GM21576 (cell line): ENCODE measurements around the gene MTA2.
A peak's percentile ranks its signal among the peaks of the same experiment; 100 is the strongest.
"Not testable (repeated sequence)": the region's sequence is repeated elsewhere in the genome, so short reads cannot be mapped to it uniquely, and the experiment has no call there.

Experiments
- ATAC-seq: cut with Tn5 transposase; IDR thresholded peaks from one replicate; pipeline ENCODE4 v1.9.1; 2021; ENCODE audit warnings: mild to moderate bottlenecking, moderate library complexity; ENCODE audit not compliant: unreplicated experiment

MTA2 gene

GRCh38 chr11:62601372-62602140 is at the start of gene MTA2:
MTA2 (minus strand) TSS chr11:62601865; CDS start chr11:62601450, 415 bp downstream.
- peak; percentile 72 for ATAC-seq

GRCh38 chr11:62650283-62650682 is 48.6 kb upstream of the MTA2 start:
- not testable (repeated sequence) for ATAC-seq

GRCh38 chr11:62649486-62649885 is 47.8 kb upstream of the MTA2 start:
- no peak for ATAC-seq

DNA sequence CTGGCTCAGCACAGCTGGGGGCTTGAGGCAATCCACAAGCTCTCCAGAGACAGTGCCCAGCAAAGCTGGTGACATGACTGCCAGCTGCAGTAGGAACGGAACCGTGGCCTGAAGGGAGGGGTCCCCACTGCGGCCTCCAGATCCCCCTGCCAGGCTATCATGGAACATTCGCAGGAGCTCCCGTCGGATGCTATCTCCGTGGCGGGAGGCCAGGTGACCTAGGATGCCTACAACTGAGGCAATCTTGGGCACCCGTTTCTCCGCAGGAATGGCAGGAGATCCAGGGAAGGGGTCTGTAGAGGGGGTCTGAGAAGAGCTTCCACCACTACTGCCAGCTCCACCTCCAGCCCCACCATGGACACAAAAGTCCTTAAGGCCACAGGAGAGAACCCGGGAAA is 47.3 kb upstream of the MTA2 start:
- no peak for ATAC-seq

DNA sequence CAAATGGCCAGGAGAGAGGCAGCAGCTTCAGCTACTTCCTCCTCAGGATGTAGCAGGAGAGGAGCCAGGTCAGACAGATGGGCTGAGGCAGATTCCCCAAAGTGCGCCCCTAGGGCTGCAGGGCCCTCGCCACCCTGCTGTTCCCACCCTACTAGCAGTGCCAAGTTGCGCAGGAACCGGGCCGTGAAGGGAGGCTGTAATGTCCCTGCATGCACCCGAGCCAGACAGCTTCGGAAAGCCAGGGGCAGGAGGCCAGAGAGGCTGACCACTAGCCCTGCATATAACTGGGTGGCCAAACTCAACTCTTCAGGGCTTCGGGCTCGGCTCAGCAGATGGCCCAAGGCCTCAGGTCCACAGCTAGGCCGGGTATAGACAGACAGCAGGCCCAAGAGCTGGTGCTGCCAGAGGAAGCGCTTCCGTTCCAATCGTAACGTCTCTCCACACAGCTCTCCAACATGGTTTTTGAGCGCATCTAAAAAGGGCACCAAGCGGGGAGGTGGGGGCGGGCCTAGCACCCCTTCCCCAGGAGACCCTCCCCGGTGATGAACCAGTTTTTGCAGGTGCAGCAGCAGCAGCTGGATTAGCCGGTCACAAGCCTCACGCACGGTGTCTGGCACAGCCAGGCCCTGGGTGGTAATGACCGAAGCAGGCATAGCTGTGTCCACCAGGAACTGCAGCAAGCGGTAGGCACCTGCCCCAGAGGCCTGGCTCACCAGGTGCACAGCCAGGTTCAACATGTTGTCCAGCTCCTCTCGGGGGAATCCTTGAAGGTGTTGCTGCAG is 46.7 kb upstream of the MTA2 start:
- no peak for ATAC-seq

GRCh38 chr11:62647609-62648005 is 45.9 kb upstream of the MTA2 start:
- no peak for ATAC-seq

DNA sequence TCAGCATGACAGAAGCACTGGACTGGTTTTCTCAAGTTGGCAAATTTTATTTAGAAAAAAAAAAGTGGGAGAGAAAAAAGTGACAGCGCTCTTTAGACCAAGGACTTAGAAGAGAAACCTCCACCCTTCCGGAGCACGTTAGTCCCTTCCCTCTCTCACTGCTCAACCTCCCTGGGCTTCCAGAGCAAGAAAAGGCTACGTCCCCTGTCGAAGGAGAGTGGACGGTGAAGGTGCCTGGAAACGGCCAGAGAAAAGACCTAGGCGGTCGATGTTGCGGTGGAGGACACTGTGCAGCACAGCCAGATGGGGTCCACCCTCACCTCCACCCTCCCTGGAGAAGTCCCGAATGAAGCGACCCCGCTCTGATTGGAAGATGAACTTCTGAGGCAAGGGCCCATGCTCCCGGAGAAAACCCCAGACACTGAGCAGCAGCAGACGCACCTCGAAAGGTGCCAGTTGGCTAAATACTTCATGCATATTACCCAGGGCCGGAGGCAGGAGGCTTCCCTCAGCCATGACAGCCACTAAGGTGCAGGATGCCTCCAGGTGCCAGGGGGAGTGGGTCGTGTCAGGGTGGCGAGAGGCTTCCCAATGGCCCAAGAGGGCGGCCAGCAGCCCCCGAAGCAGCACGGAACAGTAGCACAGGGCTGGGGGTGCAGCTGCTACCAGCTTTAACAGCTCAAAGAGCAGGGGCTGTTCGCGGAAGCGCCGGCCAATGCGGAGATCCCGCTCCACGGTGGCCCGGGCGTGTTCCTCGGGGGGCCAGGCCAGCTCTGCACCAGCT is 45.4 kb upstream of the MTA2 start:
- no peak for ATAC-seq

DNA sequence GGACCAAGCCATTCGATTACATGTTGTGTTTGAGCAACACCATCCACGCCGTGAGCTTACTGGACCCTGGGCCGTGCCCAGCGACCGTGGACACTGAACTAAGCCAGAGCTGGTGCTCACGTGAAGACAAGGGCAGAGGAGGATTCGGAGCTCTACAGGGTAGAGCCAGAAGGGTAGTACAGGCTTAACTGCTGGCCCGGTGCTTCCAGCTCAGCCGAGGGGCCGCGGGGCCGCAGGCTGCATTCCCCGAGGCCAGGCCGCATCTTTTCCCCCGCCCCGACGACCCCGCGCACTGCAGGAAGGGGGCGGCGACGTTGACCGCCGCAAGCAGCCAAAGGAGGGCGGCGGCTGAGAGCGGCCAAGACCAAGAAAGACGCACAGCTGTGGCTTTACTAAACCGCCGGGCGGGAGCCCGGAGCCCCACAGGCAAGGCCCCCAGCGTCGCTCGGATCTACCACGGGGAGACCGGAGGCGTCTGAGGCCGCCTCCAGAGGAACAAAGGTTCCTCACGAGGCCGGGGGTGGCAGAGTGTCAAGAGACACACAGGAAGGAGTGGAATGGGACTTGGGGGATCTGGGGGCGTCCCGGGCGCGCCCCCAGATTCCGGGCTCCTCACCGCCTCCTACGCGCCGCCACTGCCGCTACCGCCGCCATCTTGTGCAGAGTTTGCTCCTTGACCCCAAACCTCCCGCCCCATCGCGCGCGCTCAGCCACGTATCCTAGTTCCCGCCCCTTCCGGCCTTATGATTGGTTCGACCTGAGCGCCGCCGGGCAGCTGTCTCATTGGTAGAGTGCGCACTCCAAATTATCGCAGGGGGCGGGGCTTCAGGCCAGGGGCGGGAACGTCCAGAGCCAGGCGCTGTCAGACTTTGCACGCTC is 44.5 kb upstream of the MTA2 start, which contains the start of gene GANAB:
TSS of gene GANAB (minus strand) at position 668 of the 879 bp plus-strand sequence. CDS start at position 654, 14 bp downstream.
- ATAC-seq: peak; percentile 86

DNA sequence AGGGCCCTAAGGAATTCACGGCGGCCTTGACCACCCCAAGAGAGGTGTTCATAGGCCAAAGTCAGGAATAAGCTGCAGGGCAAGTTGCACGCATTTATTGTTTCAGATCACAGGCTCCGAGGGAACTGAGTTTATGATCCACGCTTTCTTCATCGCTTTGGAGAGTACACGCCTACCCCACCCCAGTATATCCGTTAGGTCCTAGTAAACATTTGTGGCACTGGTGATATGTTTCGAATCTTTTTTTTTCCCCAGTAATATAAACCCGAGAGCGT is 43.9 kb upstream of the MTA2 start:
- ATAC-seq: no peak

DNA sequence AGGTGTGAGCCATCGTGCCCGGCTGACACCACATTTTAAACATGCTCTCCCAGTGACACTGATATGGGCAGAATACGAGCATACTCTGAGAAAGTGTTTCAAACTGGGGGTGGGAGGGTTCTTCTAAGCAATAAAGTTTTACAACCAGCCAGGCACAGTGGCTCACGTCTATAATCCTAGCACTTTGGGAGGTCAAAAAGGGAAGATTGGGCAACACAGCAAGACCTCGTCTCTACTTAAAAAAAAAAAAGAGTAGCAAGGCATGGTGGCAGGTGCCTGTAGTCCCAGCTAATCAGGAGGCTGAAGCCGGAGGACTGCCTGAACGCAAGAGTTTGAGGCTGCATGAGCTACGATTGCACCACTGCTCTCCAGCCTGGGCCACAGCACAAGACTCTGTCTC is 42.6 kb upstream of the MTA2 start:
- no peak for ATAC-seq

- ATAC-seq: no peak
Measured at GRCh38 chr11:62632492-62632891, 30.8 kb upstream of the MTA2 start.

GRCh38 chr11:62627713-62628112 is 26.0 kb upstream of the MTA2 start:
- no peak for ATAC-seq

DNA sequence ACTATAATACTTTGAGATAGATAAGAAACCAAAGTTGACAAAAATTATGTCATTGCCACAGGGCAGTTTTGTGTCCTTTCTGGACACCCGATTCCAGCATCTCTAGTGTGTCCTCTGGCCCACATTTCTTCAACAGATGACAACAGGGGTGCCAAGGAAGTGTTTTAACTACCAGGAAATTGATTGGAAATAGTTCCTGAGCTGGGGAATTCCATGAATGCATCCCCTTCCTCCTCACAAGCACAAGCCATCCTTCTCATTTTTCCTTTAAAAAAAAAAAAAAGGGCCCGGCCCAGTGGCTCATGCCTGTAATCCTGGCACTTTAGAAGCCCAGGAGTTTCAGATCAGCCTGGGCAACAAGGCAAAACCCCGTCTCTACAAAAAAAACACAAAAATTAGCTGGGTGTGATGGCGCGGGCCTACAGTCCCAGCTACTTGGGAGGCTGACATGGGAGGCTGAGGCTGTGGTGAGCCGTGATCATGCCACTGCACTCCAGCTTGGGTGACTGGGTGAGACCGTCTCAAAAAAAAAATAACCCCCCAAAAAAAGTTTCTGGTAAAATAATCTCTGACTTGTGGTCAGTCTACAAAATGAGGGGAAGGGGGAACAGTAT is 20.9 kb upstream of the MTA2 start:
- ATAC-seq: no peak

DNA sequence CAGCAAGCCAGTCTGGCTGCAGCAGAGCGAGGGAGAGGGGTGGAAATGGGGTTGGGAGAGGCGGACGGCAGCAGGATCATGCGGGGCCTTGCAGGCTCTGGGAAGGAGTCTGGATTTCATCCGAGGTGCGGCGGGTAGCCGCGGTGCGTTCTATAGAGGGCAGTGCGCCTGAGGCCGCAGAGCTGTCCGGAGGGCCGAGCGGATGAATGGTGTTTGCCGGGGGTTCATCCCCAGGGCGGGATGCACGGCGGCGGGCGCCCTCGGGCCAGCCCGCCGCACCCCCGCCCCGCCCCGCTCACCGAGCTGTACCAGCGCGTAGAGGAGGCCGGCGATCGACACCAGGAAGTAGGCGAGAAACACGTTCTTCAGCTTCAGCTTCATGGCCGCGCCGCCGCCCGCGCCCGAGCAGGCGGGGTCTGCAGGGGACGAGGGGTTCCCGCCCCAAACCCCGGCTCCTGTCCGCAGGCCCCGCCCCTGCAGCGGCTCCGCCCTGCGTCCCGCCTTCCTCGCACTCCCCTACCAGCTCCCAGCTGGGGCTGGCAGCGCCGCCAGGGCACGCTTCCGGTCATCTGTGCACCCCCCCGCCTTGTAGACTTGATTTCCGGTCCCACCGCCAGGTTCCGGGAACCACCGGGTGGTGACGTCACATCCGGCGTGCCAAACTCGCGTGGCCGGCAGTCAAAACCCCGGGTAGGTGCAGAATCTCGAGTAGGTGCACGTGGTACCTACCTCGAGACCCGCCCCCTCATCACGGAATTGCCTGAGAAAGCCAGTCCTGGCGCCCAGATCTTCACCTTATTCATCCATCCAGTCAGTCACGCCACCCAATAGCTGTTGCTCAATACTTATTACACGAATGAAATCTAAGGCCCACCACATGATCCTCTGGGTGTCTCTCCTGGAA is 20.2 kb upstream of the MTA2 start, which contains the start of gene B3GAT3:
TSS of gene B3GAT3 (minus strand) at position 420 of the 904 bp plus-strand sequence. CDS start at position 381, 39 bp downstream.
- peak; percentile 93 for ATAC-seq

- ATAC-seq: no peak
Measured at GRCh38 chr11:62621027-62621566, 19.4 kb upstream of the MTA2 start.

GRCh38 chr11:62616957-62617356 is 15.3 kb upstream of the MTA2 start:
- ATAC-seq: not testable (repeated sequence)

GRCh38 chr11:62615521-62615920 is 13.9 kb upstream of the MTA2 start:
- ATAC-seq: no peak

DNA sequence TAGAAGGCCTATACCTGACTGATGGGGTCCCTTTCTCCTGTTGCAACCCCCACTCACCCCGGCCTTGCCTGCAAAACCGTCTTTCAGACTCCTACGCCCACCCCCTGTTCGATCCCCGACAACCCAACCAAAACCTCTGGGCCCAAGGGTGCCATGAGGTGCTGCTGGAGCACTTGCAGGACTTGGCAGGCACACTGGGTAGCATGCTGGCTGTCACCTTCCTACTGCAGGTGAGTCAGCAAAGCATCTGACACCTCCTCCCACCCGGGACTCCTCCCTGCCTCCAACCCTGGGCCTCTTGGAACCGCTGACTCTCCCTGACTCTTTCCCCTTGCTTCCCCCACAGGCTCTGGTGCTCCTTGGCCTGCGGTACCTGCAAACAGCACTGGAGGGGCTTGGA is 12.6 kb upstream of the MTA2 start:
- ATAC-seq: no peak
